Choroid plexus epithelial cell (primary cell): Measurements from ENCODE around the gene HHLA2.
"Not testable (repeated sequence)": the region's sequence is repeated elsewhere in the genome, so short reads cannot be mapped to it uniquely, and the experiment has no call there.

Experiments
- DNase-seq: peaks from one replicate; pipeline ENCODE4 v3.0.0-alpha.2; 2010; ENCODE audit warnings: low read depth
- H3K4me3 ChIP-seq: 2 replicates; pipeline ENCODE4 v1.5.1; 2011; ENCODE audit warnings: low read depth, mild to moderate bottlenecking, control low read depth, low read length, moderate library complexity
- TF ChIP-seq, protein P1 (sequence below): conservative IDR thresholded peaks from 2 replicates; pipeline ENCODE4 v1.5.1; 2011; ENCODE audit warnings: low read depth, mild to moderate bottlenecking, control low read depth, inconsistent platforms, low read length, moderate library complexity

HHLA2 gene, protein sequence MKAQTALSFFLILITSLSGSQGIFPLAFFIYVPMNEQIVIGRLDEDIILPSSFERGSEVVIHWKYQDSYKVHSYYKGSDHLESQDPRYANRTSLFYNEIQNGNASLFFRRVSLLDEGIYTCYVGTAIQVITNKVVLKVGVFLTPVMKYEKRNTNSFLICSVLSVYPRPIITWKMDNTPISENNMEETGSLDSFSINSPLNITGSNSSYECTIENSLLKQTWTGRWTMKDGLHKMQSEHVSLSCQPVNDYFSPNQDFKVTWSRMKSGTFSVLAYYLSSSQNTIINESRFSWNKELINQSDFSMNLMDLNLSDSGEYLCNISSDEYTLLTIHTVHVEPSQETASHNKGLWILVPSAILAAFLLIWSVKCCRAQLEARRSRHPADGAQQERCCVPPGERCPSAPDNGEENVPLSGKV

GRCh38 chr3:108296239-108296638 lies at the start of gene HHLA2:
HHLA2 (plus strand) TSS chr3:108296548; CDS start chr3:108351814, 55,266 bp downstream.
- H3K4me3 ChIP-seq = no peak within 1 kb of the TSS
- DNase-seq = no peak
- TF ChIP-seq, protein P1, sequence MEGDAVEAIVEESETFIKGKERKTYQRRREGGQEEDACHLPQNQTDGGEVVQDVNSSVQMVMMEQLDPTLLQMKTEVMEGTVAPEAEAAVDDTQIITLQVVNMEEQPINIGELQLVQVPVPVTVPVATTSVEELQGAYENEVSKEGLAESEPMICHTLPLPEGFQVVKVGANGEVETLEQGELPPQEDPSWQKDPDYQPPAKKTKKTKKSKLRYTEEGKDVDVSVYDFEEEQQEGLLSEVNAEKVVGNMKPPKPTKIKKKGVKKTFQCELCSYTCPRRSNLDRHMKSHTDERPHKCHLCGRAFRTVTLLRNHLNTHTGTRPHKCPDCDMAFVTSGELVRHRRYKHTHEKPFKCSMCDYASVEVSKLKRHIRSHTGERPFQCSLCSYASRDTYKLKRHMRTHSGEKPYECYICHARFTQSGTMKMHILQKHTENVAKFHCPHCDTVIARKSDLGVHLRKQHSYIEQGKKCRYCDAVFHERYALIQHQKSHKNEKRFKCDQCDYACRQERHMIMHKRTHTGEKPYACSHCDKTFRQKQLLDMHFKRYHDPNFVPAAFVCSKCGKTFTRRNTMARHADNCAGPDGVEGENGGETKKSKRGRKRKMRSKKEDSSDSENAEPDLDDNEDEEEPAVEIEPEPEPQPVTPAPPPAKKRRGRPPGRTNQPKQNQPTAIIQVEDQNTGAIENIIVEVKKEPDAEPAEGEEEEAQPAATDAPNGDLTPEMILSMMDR = no peak

DNA sequence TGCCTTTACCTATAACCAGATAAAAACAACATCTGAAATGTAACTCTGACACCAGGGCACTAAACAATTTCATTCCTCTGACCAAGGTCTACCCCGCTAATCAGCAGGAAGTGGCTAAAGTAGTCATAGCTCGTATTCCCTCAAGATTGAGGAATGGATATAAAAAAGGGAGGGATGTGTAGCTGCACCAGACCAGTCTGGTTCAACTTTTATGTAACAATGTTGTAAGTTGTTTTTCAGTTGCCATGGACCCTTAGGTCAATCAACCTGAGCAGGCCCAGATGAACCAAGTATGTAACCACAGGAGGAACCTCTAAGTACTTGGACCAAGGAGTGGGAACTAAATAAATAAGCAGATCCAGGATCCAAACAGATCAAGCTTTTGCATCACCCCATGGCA lies 45.7 kb upstream of the HHLA2 start:
- DNase-seq = peak; percentile 7
- H3K4me3 ChIP-seq = no peak overlapping the region
- TF ChIP-seq, protein P1 = no peak

DNA sequence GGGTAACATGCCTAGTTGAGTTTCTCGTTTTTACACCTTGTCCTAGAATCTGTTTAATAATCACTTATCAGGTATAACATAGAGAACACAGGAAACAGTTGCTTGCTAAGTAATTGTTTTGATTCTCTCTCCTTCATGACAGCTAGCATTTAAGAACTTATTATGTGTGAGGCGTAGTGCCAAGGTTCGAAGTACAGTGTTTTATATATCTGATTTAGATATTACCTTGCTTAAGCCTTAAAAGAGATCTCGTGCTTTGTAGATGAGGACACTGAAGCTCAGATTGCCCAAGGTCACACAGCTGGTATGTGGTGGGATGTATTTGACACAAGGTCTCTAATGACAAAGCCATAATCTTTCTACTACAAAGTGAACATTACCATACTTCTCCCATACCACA lies 45.1 kb upstream of the HHLA2 start:
- H3K4me3 ChIP-seq = no peak overlapping the region
- no peak for DNase-seq
- TF ChIP-seq, protein P1 = no peak

- no peak for DNase-seq
- TF ChIP-seq, protein P1 = no peak
- no peak overlapping the region for H3K4me3 ChIP-seq
These were observed 44.5 kb upstream of the HHLA2 start for GRCh38 chr3:108251844-108252243.

DNA sequence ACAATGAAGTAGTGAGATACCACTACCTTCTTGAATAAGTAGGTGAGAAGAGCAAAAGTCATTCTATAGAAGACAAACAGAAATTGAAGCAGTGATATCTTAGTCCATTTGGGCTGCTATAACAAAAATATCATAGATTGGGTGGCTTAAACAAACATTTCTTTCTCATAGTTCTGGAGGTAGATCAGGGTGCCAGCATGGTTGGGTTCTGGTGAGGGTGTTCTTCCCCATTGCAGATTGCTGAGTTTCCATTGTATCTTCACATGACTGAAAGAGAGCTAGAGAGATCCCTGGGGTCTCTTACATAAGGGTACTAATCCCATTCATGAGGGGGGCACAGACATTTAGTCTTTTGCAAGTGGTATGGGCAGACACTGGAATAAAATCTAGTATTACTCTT lies 41.2 kb upstream of the HHLA2 start:
- no peak for DNase-seq
- H3K4me3 ChIP-seq = no peak overlapping the region
- TF ChIP-seq, protein P1 = no peak

DNA sequence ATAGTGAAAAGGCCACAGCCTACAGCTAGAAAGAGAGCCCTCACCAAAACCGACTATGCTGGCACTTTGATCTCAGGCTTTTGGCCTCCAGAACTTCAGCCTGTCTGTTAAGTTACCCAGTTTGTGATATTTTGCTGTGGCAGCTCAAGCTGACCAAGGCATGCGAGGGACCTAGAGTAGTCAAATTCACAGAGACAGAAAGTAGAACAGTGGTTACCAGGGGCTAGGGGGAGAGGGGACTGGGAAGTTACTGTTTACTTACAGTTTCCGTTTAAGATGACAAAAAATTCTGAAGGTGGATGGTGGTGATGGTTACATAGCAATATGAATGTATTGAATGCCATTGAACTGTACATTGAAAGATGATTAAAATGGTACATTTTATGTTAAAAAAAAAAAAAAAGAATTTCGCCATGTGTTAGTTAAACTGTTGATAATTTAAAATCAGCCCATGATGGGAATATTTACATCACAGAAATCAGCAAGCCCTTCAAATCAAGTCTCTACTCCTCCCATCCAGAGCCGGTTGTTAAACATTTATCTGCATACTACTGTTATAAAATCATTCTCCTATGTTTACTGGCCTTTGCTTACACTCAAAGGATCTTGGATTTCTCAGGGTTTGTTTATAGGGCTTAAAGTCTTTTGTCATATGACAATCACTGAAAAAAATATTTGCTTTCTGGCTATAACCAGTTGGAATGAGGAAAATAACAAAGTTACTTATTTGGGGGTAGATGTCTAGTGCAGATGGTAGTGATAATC lies 31.6 kb upstream of the HHLA2 start:
- DNase-seq, H3K4me3 ChIP-seq: not testable (repeated sequence)

GRCh38 chr3:108268235-108268634 lies 28.1 kb upstream of the HHLA2 start:
- not testable (repeated sequence) for H3K4me3 ChIP-seq, DNase-seq

DNA sequence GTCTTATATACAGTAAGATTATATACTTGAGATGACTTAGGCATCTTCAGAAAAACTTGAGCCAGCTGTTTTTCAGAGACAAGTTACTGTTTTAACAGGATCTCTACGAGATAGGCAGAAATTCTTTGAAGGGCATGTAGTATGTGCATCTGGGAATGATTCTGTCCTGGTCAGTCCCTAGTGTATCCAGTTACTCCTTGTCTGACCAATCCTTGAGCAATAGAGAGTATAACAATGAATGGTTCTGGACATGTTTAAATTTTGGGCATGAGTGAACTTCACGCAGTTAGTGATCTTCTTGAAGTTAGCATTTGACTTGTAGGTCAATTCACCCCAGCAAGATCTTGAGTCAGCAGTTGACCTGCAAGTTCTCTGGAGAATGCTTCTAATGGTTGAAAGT lies 24.7 kb upstream of the HHLA2 start:
- no peak for DNase-seq
- TF ChIP-seq, protein P1 = no peak
- no peak overlapping the region for H3K4me3 ChIP-seq

- DNase-seq, H3K4me3 ChIP-seq: not testable (repeated sequence)
These were observed 17.3 kb upstream of the HHLA2 start for GRCh38 chr3:108279066-108279465.
